GM21360 (cell line): ENCODE results near the gene BLOC1S3.

Source experiments
- ATAC-seq: cut with Tn5 transposase; IDR thresholded peaks from one replicate; pipeline ENCODE4 v1.9.1; 2021; ENCODE audit warnings: mild to moderate bottlenecking, moderate library complexity; ENCODE audit not compliant: unreplicated experiment

The BLOC1S3 gene

GRCh38 chr19:45178262-45179071 lies at the start of gene BLOC1S3:
Gene BLOC1S3, plus strand, starts transcription at chr19:45178784. Its CDS starts 513 bp downstream, at chr19:45179297.
- peak; percentile 80 for ATAC-seq

DNA sequence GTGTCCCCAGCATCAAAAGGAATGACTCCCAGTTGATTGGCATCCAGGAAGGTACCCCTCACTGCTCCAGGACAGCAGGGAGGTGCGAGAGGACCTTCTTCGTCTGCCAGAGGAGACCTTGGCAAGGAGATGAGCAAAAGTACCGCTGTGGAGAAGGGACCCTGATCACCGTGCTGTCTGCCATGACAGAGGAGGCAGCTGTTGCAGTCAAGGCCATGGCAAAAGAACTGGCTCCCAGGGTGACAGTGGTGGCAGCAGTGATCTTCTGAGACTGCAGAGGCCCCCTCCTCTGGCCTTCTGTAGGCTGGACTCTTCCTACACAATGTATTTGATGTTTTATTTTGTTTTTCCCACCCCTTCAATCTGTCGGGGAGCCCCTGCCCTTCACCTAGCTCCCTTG lies 49.8 kb upstream of the BLOC1S3 start:
- ATAC-seq, result no peak

- no peak for ATAC-seq
These were observed 48.3 kb upstream of the BLOC1S3 start for GRCh38 chr19:45130236-45130635.

GRCh38 chr19:45130888-45131615 lies 47.5 kb upstream of the BLOC1S3 start:
- ATAC-seq, result no peak

GRCh38 chr19:45133661-45134060 lies 44.9 kb upstream of the BLOC1S3 start:
- ATAC-seq, result no peak

DNA sequence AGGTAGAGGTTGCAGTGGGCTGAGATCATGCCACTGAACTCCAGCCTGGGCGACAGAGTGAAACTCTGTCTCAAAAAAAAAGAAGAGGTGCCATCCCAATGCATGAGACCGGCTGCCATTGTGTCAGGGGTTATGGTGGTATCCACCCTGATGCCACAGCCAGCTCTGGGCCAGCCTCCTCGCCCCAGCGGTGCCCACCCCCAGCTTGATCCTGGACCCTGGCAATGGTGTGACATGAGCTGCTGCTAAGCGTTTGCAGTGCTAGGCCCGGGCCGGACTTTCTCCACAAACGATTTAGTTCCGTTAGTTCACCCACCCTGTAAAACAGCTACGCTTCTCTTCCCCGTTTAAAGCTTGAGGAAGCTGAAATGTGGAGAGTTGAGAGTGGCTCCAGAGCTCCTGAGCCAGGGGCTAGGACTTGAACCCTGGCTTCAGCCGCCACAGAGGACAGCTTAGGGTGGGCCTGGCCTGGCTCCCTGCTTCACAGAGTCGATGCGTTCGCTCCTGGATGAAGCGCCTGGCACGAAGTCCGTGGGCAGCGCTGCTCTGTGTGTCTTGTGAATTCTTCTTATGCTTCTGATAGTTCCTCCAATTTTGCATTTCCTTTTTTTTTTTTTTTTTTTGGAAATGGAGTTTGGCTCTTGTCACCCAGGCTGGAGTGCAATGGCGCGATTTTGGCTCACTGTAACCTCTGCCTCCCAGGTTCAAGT lies 43.3 kb upstream of the BLOC1S3 start:
- ATAC-seq, result no peak

DNA sequence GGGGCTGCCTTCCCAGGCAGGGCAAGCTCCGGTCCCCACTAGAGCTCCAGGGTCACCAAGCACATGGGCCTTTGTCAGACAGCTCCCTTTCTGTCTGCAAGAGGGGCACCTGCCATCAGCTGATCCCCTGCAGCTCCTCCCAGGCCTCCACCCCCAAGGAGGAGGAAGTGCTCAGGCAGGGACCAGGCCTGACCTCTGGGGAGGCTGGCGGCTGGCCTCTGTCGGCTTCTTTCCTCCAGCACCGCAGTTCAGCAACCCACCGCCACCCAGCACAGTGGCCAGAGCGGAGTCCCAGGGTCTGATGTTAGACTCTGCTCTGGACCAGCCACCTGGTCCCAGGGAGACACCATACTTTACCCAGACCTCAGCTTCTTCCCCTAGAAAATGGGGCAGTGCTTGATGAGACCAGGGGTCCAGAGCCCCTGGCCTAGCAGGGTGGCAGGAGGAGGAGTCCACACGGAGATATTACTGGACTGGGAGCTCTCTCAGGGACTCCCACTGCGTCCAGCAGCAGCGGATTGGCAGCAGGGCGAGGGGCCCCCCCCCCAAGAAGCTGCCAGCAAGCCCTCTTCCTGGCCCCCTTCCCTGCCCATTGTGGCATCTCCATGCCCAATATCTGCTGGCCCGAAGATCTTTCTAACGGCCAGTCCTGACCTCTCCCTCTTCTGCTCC lies 41.9 kb upstream of the BLOC1S3 start:
- ATAC-seq, result no peak

DNA sequence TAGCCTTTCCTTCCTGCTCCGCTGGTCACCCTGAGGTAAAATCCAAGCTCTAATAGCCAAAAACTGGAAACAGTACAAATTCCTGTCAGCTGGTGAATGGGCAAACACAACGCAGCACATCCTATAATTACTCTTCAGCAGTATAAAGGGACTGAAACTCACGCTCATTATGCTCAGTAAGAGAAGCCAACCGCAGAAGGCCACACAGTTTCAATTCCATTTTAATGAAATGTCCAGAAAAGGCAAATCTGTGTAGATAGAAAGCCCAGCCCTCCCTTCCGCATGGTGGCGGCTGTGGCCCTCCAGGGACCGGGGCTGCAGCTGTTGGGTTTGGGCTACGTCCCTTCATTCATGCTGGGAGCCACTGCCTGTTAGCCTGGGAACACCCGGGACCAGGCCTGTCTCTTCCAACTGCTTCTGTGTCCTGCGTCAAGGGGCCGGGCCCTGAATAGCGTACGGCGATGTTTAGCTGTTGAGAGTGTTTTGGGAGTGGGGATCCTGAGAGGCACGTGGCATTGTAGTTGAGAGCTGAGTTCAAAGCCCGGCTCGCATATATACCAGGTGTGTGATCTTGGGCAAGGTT lies 41.3 kb upstream of the BLOC1S3 start:
- no peak for ATAC-seq

DNA sequence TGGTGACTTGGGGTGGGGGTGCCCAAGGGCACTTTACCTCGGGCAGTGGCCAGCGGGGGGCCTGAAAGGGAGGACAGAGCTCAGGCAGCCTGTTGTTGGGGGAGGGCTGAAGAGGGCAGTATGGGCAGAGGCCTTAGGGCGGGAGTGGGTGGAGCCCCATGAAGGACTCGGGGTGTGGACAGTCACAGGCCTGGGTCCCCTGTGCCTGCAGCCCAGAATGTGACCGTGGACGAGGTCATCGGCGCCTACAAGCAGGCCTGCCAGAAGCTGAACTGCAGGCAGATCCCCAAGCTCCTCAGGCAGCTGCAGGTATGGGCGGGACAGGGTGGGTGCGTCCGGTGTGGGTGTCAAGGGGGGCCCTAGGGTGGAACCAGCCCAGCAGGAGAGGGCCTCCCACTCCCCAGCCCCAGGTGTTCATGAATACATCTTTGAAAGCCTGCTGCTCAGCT lies 40.3 kb upstream of the BLOC1S3 start:
- no peak for ATAC-seq

- ATAC-seq, result no peak
These were observed 39.1 kb upstream of the BLOC1S3 start for GRCh38 chr19:45139286-45140143.

- ATAC-seq, result no peak
These were observed 38.5 kb upstream of the BLOC1S3 start for GRCh38 chr19:45140144-45140503.

DNA sequence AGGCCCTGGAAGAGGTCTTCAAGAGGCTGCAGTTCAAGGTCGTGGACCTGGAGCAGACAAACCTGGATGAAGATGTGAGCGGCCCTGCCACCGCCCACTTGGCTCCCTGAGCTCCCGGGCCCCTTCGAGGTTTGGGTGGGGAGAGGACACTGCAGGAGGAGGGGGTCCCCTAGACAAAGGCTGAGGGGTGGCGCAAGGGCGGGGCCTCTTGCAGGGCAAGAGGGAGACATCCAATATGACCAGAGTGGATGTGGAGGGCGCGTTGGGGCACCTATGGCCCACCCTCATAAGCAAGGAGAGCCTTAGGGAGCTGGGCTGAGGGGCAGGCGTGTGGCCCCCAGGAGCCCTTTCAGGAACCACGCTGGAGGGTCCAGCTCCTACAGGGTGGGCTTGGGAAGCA lies 38.1 kb upstream of the BLOC1S3 start:
- no peak for ATAC-seq

DNA sequence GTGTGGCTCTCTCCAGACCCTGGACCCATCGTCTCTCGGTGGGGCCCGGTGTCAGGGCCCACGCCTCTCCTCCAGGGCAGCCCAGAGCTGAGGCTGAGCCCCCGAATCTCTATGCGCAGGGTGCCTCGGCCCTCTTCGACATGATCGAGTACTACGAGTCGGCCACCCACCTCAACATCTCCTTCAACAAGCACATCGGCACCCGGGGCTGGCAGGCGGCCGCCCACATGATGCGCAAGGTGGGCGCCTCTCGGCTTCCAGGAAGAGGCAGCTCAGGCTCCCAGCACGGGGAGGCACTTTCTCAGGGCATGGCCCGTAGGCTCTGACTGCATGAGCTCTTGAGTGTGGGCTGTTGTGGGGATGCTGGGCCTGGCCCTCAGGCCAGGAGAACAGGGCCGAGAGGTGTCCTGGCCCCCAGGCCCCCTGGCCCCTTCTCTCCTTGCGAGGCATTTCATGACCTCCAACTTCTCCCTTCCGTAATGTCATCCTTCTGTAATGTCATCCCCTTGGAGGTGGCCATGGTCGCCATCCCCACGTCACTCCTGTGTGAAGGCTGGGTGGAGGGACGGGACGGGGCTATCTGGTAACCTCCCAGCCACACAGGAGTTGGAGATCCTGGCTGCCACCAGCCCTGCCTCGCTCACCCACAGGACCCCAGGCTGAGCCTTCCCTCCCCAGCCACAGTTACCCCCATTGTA lies 37.2 kb upstream of the BLOC1S3 start:
- ATAC-seq, result no peak

DNA sequence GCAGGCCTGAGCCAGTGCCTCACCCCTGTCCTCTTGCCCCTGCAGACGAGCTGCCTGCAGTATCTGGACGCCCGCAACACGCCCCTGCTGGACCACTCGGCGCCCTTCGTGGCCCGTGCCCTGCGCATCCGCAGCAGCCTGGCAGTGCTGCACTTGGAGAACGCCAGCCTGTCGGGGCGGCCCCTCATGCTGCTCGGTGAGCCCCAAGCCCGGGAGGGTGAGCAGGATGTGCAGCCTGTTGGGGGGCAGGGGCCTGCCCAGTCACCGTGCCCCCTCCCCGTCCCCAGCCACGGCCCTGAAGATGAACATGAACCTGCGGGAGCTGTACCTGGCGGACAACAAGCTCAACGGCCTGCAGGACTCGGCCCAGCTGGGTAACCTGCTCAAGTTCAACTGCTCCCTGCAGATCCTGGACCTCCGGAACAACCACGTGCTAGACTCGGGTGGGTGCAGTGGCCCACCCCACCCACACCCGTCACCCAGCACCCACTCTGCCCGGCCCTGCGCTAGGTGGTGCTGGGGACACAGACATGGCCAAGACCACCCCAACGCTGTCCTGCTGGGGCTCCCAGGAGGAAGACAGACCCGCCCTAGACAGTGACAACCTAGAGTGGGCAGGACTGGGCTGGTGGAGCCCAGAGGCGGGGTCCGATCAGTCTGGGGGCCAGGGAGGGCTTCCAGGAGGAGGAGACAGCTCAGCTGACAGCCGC lies 36.4 kb upstream of the BLOC1S3 start:
- ATAC-seq, result no peak

DNA sequence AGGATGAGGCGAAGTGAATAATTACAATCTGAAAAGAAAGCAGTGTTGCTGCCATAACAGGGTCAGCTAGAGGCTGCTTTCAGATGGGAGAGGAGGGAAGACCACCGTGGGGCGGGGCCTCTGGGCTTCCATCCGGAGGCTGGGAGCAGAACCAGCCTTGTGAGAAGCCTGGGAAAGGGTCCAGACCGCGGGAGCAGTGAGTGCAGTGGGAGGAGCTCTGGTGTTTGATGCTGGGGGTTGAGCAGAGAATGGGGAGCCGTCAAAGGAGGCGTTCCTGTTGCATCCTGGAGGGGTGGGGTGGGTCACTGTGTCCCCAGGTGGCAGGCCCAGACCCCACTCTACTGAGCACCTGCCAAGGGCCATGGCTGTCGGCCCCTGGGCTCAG lies 35.9 kb upstream of the BLOC1S3 start:
- no peak for ATAC-seq

DNA sequence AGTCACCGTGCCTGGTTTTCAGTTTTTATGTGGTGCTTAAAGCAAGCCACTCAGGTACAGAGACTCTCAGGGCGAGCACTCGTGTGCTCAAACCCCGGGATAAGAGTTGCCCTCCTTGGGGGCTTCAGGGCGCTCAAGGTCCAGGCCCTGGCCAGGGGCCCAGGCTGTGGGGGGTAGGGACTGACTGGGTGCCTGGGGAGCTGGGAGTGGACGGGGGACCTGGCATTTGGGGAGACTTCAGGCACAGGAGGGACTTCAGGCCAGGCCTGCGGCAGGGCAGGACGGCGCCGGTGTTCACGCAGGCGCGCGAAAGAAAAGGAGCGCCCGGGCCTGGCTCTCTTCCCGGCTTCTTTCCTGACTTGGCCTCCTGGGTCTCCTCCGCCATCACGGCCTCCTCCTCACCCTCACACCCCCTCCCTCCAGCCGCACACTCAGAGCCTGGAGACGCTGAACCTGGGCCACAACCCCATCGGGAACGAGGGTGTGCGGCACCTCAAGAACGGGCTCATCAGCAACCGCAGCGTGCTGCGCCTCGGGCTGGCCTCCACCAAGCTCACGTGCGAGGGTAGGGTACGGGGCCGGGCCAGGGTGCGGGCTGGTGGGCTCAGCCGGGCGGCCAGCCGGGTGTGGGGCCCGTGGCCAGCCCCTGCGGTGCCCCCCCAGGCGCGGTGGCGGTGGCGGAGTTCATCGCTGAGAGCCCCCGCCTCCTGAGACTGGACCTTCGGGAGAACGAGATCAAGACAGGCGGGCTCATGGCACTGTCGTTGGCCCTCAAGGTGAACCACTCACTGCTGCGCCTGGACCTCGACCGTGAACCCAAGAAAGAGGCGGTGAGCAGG lies 33.9 kb upstream of the BLOC1S3 start:
- no peak for ATAC-seq

DNA sequence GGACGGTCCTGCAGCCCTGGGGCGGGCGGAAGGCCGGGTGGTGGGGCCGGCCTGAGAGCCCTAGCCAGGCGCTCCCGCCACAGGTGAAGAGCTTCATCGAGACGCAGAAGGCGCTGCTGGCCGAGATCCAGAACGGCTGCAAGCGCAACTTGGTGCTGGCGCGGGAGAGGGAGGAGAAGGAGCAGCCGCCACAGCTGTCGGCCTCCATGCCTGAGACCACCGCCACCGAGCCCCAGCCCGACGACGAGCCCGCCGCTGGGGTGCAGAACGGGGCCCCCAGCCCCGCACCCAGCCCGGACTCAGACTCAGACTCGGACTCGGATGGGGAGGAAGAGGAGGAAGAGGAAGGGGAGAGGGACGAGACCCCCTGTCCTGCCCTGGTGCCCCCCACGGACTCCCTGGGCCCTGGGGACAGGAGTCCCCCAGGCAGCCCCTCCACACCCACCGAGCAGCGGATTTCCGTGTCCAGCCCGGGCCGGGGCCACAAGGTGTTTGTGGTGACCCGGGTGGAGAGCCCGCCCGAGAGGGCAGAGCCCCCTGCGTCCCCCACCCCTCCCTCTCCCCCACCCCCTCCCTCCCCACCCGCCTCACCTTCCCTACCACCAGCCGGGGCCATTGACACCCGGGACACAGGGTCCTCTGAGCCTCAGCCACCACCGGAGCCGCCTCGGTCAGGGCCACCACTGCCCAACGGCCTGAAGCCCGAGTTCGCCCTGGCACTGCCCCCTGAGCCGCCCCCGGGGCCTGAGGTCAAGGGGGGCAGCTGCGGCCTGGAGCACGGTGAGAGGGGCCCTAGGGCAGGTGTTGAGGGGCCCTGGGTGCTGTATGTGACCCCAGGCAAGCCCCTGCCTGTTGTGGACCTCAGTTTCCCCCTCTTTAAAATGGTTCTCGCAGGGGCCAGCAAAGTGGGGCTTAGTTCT lies 33.1 kb upstream of the BLOC1S3 start:
- no peak for ATAC-seq
